HCT116 (cell line): ENCODE results near the gene FGF1. TPM values are rescaled to one million over a fixed set of nuclear protein-coding genes. Genes with fewer than 3 reads are reported as not detected.
A peak's percentile ranks its signal among the peaks of the same experiment; 100 is the strongest.

ENCODE experiments used
- ATAC-seq: fragments of 200-7000 bp; cut with Tn5 transposase; 2 replicates; pipeline ENCODE4 v1.9.1; 2020; ENCODE audit warnings: mild to moderate bottlenecking, moderate library complexity
- BruUV-seq: library from RNA; stranded (reverse); fragments of 400-500 nt; replicated peaks from 2 replicates; lab custom pipeline; 2021; lab: Mats Ljungman, UMichigan
- CTCF ChIA-PET: fragments of 300-600 bp; sonication (Branson Sonifier 250); formaldehyde crosslinking; loops from one replicate; lab custom pipeline; 2021; ENCODE audit warnings: antibody characterized with exemption; lab: Charles Lee
- POLR2A ChIA-PET: fragments of 300-600, 350-600 bp; sonication (Branson Sonifier 250); formaldehyde crosslinking; loops from one replicate; lab custom pipeline; 2021; ENCODE audit warnings: antibody characterized with exemption; lab: Charles Lee
- RAD21 ChIA-PET, 2 experiments: fragments of 300-600 bp; sonication (Branson Sonifier 250); formaldehyde crosslinking; loops; one replicate each; lab custom pipeline; 2023; ENCODE audit warnings: low total read pairs in 2 of 2; ENCODE audit not compliant: uncharacterized antibody in 2 of 2, unreplicated experiment in 2 of 2, low non-redundant PET in 1 of 2; lab: Charles Lee
- DNase-seq: peaks from one replicate; pipeline ENCODE4 v3.0.0-alpha.2; 2010; ENCODE audit warnings: low read depth, low spot score
- H2AFZ ChIP-seq: fragments of 200-600 bp; shearing (Covaris generic), sonication (generic); 2 replicates; pipeline ENCODE4 v1.6.1; 2017; ENCODE audit warnings: low read depth, mixed run types, mixed read lengths, antibody characterized with exemption, low read length; ENCODE audit not compliant: poor library complexity, severe bottlenecking
- H3K27ac ChIP-seq: 2 replicates; pipeline ENCODE4 v1.5.1; 2012; ENCODE audit warnings: low read depth, low read length
- H3K27me3 ChIP-seq: fragments of 200-600 bp; sonication (generic); 2 replicates; pipeline ENCODE4 v1.6.1; 2016; ENCODE audit warnings: mixed run types, low read length, mixed read lengths; ENCODE audit not compliant: insufficient read depth
- H3K36me3 ChIP-seq, 2 experiments: fragments of 200-500 bp in 1 of 2; fragments of 200-600 bp in 1 of 2; sonication (Bioruptor generic) in 1 of 2; sonication (generic) in 1 of 2; 2 replicates each; pipeline versions ENCODE4 v1.5.1 to v1.6.1; 2014 to 2016; ENCODE audit warnings: low read length in 2 of 2, inconsistent platforms in 1 of 2, mixed read lengths in 1 of 2, mixed run types in 1 of 2; ENCODE audit not compliant: insufficient read depth in 2 of 2, control insufficient read depth in 1 of 2
- H3K4me1 ChIP-seq, 2 experiments: fragments of 200-600 bp in 1 of 2; sonication (generic) in 1 of 2; 2 replicates each; pipeline versions ENCODE4 v1.5.1 to v1.6.1; 2012 to 2017; ENCODE audit warnings: low read length in 2 of 2, inconsistent platforms in 1 of 2, mild to moderate bottlenecking in 1 of 2, mixed read lengths in 1 of 2, mixed run types in 1 of 2, moderate library complexity in 1 of 2; ENCODE audit not compliant: insufficient read depth in 2 of 2, control insufficient read depth in 1 of 2
- H3K4me2 ChIP-seq: fragments of 200-600 bp; sonication (generic); 2 replicates; pipeline ENCODE4 v1.6.1; 2017; ENCODE audit warnings: mixed run types, low read length, mixed read lengths
- H3K4me3 ChIP-seq, 2 experiments: fragments of 200-600 bp in 1 of 2; sonication (generic) in 1 of 2; replicated peaks in 1 of 2; 2 replicates each; pipeline ENCODE4 v1.5.1; 2011 to 2016; ENCODE audit warnings: low read length in 2 of 2, control low read depth in 1 of 2, low read depth in 1 of 2, mild to moderate bottlenecking in 1 of 2, mixed read lengths in 1 of 2, mixed run types in 1 of 2
- H3K79me2 ChIP-seq: fragments of 200-600 bp; sonication (generic); 2 replicates; pipeline ENCODE4 v1.6.1; 2017; ENCODE audit warnings: mild to moderate bottlenecking, mixed run types, low read length, moderate library complexity, mixed read lengths; ENCODE audit not compliant: insufficient read depth
- H3K9ac ChIP-seq: fragments of 200-600 bp; sonication (generic); 2 replicates; pipeline ENCODE4 v1.6.1; 2016; ENCODE audit warnings: low read length, mixed read lengths
- H3K9me2 ChIP-seq: fragments of 200-600 bp; sonication (generic), shearing (Covaris generic); 2 replicates; pipeline ENCODE4 v1.6.1; 2017; ENCODE audit warnings: mixed run types, mild to moderate bottlenecking, moderate library complexity; ENCODE audit not compliant: insufficient read depth
- H3K9me3 ChIP-seq, 2 experiments: fragments of 200-500 bp in 1 of 2; fragments of 200-600 bp in 1 of 2; sonication (Bioruptor generic) in 1 of 2; sonication (generic) in 1 of 2; 2 replicates each; pipeline ENCODE4 v1.6.1; 2014 to 2017; ENCODE audit warnings: low read length in 2 of 2, mixed read lengths in 2 of 2, inconsistent platforms in 1 of 2, low read depth in 1 of 2, mild to moderate bottlenecking in 1 of 2, mixed run types in 1 of 2, moderate library complexity in 1 of 2; ENCODE audit not compliant: control insufficient read depth in 1 of 2, insufficient read depth in 1 of 2
- H4K20me1 ChIP-seq: fragments of 200-600 bp; sonication (generic), shearing (Covaris generic); 2 replicates; pipeline ENCODE4 v1.6.1; 2017; ENCODE audit warnings: mixed run types, mild to moderate bottlenecking, moderate library complexity; ENCODE audit not compliant: insufficient read depth
- CBX3 ChIP-seq: IDR thresholded peaks from 2 replicates; pipeline ENCODE4 v1.6.1; 2012; ENCODE audit warnings: low read depth
- EZH2phosphoT487 ChIP-seq: fragments of 200-600 bp; IDR thresholded peaks from 2 replicates; pipeline ENCODE4 v1.6.1; 2018; ENCODE audit warnings: antibody characterized with exemption, borderline replicate concordance
- FOSL1 ChIP-seq: IDR thresholded peaks from 2 replicates; pipeline ENCODE4 v1.6.1; 2012; ENCODE audit warnings: low read depth
- POLR2A ChIP-seq: IDR thresholded peaks from 2 replicates; pipeline ENCODE4 v1.7.0; 2011; ENCODE audit warnings: borderline replicate concordance; ENCODE audit not compliant: insufficient read depth, insufficient read length; ENCODE audit errors: extremely low read depth
- POLR2AphosphoS5 ChIP-seq: IDR thresholded peaks from 2 replicates; pipeline ENCODE4 v1.6.1; 2011; ENCODE audit warnings: mild to moderate bottlenecking, low read depth, low read length, moderate library complexity
- SRF ChIP-seq: IDR thresholded peaks from 2 replicates; pipeline ENCODE4 v1.6.1; 2012; ENCODE audit warnings: low read depth
- YY1 ChIP-seq: IDR thresholded peaks from 2 replicates; pipeline ENCODE4 v1.6.1; 2011; ENCODE audit warnings: low read length, low read depth, moderate library complexity, mild to moderate bottlenecking; ENCODE audit not compliant: insufficient replicate concordance; ENCODE audit errors: extremely low read depth
- ZFX ChIP-seq: fragments of 450-650 bp; IDR thresholded peaks from 2 replicates; pipeline ENCODE4 v1.6.1; 2017
- ZNF274 ChIP-seq: fragments of 200-500 bp; sonication (Bioruptor generic); IDR thresholded peaks from 2 replicates; pipeline ENCODE4 v1.6.1; 2014; ENCODE audit warnings: mild to moderate bottlenecking, low read depth, low read length, inconsistent platforms
- intact Hi-C: fragments of 100-400 bp; cut with micrococcal nuclease; formaldehyde crosslinking; loops from 2 replicates; pipeline ENCODE4 v1.10.0; 2022
- total RNA-seq: library from RNA; stranded (reverse); gene quantifications from one replicate; pipeline ENCODE4 v1.2.1, GENCODE V29; 2021; ENCODE audit not compliant: unreplicated experiment
- TF ChIP-seq, protein P1 (sequence below), 3 experiments: fragments of 200-600 bp in 1 of 3; sonication (generic) in 1 of 3; IDR thresholded peaks in 2 of 3; conservative IDR thresholded peaks in 1 of 3; 2 replicates each; pipeline ENCODE4 v1.5.1; 2012 to 2017; ENCODE audit warnings: low read depth in 2 of 3, low read length in 2 of 3, antibody characterized with exemption in 1 of 3, borderline replicate concordance in 1 of 3, control low read depth in 1 of 3, mild to moderate bottlenecking in 1 of 3, mixed read lengths in 1 of 3, mixed run types in 1 of 3, moderate library complexity in 1 of 3; ENCODE audit not compliant: insufficient read depth in 1 of 3
- TF ChIP-seq, protein P2 (sequence below): IDR thresholded peaks from 2 replicates; pipeline ENCODE4 v1.6.1; 2012

FGF1 gene
- total RNA-seq, 1 experiment from 2014 or later, result not detected

DNA sequence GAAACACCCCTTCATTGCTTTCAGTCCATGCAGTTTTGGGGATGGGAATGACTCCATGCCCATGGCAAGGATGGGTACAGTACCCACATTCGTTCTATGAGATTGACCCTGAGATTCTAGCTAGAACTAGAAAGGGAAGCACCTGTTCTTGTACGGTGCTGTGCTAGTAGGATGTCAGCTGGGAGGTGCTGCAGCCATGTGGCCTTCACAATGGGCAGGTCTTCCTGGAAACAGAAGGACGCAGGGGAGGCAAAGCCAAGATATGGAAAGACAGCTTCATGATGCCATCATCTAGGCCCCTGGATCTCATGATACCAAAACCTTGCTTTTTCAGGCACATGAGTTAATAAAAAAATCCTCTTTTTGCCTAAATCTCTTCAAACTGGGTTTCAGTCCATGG is 10.5 kb upstream of the FGF1 start:
- Histone ChIP-seq H3K27me3 (no peaks in the 10 kb centered on the region), H3K4me1 (peaks cover 11 to 14% of the 10 kb centered on the region in 2 experiments; a peak in 3 of 4 replicates), H3K9ac (no peak overlapping the region), H3K79me2 (no peaks in the 10 kb centered on the region), H3K9me3 (no peaks in the 10 kb centered on the region), H3K4me2 (no peak overlapping the region), H3K36me3 (no peaks in the 10 kb centered on the region), H3K27ac (no peak overlapping the region), H3K9me2 (no peaks in the 10 kb centered on the region), H2AFZ (no peak overlapping the region), H3K4me3 (no peak overlapping the region), H4K20me1 (no peaks in the 10 kb centered on the region)
- ChIA-PET CTCF (interaction anchor here (1.4 to 1.5 kb wide), 2 partner anchors 17 to 41 kb away, joined by 5 to 8 read pairs; no protein-coding TSS in a partner anchor), RAD21 (no interaction called here), POLR2A (no interaction called here)
- intact Hi-C loops, result loop anchor here (5.0 kb wide), 1 partner anchor 524 kb away; no protein-coding TSS in a partner anchor
- no TSS peak for BruUV-seq
- ATAC-seq, result no peak
- no peak for TF ChIP-seq POLR2A
- TF ChIP-seq YY1, result no peak
- no peak for TF ChIP-seq EZH2phosphoT487
- no peak for TF ChIP-seq ZNF274
- TF ChIP-seq FOSL1, result no peak
- no peak for DNase-seq

DNA sequence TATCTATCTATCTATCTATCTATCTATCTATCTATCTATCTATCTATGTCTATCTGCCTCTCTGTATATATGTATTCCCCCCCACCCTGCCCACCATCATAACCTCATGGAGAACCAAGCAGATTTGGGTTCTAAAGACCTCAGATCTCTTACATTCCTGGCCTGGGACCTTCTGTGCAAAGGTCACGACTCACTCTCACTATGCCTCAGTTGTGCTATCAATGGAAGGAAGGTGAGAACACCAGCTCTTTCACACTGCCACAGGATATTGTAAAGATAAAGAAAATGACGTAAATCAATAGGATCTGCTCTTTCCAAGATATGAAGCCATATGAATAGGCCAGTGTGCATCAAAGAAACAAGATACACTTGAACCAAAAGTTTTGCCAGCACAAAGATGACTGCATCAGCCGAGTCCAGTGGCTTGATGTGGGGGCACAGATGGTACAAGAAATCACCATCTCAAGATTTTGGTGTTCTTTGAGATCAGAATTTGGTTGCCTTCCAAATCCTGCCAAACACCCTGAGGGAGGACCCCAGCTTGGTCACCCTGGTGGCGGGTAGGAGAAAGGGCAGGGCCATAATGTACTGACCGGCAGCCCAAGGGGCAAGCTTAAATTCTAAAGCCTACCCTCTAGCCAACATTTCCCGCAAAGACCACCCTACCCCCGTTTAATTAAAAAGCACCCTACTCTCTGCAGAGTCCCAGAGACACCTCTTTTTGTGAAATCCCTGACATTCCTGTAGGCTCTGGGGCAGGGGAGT is 8.4 kb upstream of the FGF1 start:
- Histone ChIP-seq H3K27ac (no peak overlapping the region), H3K4me3 (no peak overlapping the region), H3K9ac (no peak overlapping the region), H2AFZ (no peak overlapping the region), H3K9me3 (no peaks in the 10 kb centered on the region), H3K27me3 (no peaks in the 10 kb centered on the region), H3K9me2 (no peaks in the 10 kb centered on the region)
- DNase-seq, result no peak
- intact Hi-C loops, result no loop called here
- ChIA-PET CTCF (no interaction called here), POLR2A (no interaction called here)
- TF ChIP-seq, protein P1, sequence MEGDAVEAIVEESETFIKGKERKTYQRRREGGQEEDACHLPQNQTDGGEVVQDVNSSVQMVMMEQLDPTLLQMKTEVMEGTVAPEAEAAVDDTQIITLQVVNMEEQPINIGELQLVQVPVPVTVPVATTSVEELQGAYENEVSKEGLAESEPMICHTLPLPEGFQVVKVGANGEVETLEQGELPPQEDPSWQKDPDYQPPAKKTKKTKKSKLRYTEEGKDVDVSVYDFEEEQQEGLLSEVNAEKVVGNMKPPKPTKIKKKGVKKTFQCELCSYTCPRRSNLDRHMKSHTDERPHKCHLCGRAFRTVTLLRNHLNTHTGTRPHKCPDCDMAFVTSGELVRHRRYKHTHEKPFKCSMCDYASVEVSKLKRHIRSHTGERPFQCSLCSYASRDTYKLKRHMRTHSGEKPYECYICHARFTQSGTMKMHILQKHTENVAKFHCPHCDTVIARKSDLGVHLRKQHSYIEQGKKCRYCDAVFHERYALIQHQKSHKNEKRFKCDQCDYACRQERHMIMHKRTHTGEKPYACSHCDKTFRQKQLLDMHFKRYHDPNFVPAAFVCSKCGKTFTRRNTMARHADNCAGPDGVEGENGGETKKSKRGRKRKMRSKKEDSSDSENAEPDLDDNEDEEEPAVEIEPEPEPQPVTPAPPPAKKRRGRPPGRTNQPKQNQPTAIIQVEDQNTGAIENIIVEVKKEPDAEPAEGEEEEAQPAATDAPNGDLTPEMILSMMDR (IDR thresholded peaks at IDR 0.05 in 2 of 3, conservative IDR thresholded peaks at IDR 0.05 in 1 of 3; ENCODE audit: borderline replicate concordance in 1 of 3, insufficient read depth in 1 of 3, low read depth in 2 of 3, low read length in 2 of 3), result peak in 2 of 3 experiments; percentile 29 to 38; a peak in 3 of 6 replicates
- TF ChIP-seq POLR2AphosphoS5 (no peak), SRF (no peak), ZFX (no peak), CBX3 (no peak)
- TF ChIP-seq, protein P2, sequence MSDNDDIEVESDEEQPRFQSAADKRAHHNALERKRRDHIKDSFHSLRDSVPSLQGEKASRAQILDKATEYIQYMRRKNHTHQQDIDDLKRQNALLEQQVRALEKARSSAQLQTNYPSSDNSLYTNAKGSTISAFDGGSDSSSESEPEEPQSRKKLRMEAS, result no peak
- TF ChIP-seq, all 23 proteins: peak for 1
- RAD21 ChIA-PET, result no interaction called here
- Histone ChIP-seq H4K20me1 (no peaks in the 10 kb centered on the region), H3K4me2 (no peak overlapping the region), H3K4me1 (peaks cover 9 to 14% of the 10 kb centered on the region in 2 experiments; a peak in 3 of 4 replicates), H3K36me3 (no peaks in the 10 kb centered on the region), H3K79me2 (no peaks in the 10 kb centered on the region)
- BruUV-seq, result no TSS peak
- ATAC-seq, result no peak
